Activated T-helper 17 cell treated with anti-CD3 and anti-CD28 coated beads, Interleukin-2, amount 50 U/mL, for 72 hours (primary cell): Measurements from ENCODE around the gene GPR108. TPM values are rescaled to one million over a fixed set of nuclear protein-coding genes. Genes with fewer than 3 reads are reported as not detected.

Experiments
- ATAC-seq: fragments of 150-1000 bp; cut with Tn5 transposase; replicated peaks from 2 replicates; pipeline ENCODE4 v1.10.0; 2021; ENCODE audit warnings: mild to moderate bottlenecking, moderate library complexity
- H3K27ac Mint-ChIP-seq: one replicate; pipeline ENCODE4 v1.8.0; 2022; ENCODE audit warnings: mixed read lengths
- H3K27me3 Mint-ChIP-seq: one replicate; pipeline ENCODE4 v1.8.0; 2022; ENCODE audit warnings: mixed read lengths
- H3K36me3 Mint-ChIP-seq: one replicate; pipeline ENCODE4 v1.8.0; 2022; ENCODE audit warnings: low read depth, mild to moderate bottlenecking, mixed read lengths
- H3K4me1 Mint-ChIP-seq: one replicate; pipeline ENCODE4 v1.8.0; 2022; ENCODE audit warnings: mixed read lengths
- H3K4me3 Mint-ChIP-seq: one replicate; pipeline ENCODE4 v1.8.0; 2022; ENCODE audit warnings: mild to moderate bottlenecking, mixed read lengths
- H3K9me3 Mint-ChIP-seq: one replicate; pipeline ENCODE4 v1.8.0; 2022; ENCODE audit warnings: mixed read lengths
- total RNA-seq, 2 donors: library from RNA; stranded (reverse); gene quantifications; one replicate each; pipeline ENCODE4 v1.2.3, GENCODE V29; 2022

Gene GPR108
- total RNA-seq, 2 donors from 2014 or later = 49.8 to 64.7 TPM

DNA sequence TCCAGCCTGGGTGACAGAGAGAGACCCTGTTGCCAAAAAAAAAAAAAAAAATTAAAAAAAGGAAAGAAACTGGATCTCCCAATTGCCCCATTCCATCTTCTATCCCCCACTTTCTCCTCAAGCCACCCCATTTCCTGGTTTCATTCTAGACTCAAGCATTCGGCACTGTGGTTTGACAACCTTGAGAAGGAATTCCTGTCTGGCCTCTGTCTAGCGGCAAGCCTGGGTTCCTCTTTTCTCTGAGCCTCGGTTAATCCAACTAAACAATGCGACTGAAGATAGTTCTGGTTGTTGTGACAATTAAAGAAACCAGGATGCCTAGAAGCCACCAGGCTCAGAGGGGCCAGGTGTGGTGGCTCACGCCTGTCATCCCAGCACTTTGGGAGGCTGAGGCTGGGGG is 13.6 kb downstream of the GPR108 start:
- ATAC-seq = no peak
- no peaks in the 10 kb centered on the region for H3K36me3 Mint-ChIP-seq
- H3K27me3 Mint-ChIP-seq = no peaks in the 10 kb centered on the region
- no peaks in the 10 kb centered on the region for H3K4me1 Mint-ChIP-seq
- no peaks in the 10 kb centered on the region for H3K9me3 Mint-ChIP-seq
- no peak overlapping the region for H3K4me3 Mint-ChIP-seq
- H3K27ac Mint-ChIP-seq = no peak overlapping the region

DNA sequence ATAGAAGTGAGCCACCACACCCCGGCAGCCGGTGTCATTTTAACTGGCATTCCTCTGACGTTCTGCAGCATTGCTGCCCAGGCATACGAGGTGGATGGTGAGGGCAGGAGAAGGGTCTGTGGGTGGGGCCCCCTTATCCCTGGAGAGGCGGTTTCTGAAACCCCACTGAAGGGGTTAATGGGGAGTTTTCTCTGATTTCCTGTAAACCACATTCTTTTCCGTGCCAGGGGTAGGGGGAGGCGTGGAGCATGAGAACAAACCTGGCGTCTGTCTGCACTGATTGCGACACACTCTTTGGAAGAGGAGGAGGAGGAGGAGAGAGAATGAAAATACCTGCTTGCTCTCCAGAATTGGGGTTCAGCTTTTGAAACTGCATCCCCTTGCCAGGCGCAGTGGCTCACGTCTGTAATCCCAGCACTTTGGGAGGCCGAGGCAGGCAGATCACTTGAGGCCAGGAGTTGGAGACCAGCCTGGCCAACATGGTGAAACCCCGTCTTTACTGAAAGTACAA is 14.2 kb downstream of the GPR108 start:
- no peak overlapping the region for H3K27ac Mint-ChIP-seq

DNA sequence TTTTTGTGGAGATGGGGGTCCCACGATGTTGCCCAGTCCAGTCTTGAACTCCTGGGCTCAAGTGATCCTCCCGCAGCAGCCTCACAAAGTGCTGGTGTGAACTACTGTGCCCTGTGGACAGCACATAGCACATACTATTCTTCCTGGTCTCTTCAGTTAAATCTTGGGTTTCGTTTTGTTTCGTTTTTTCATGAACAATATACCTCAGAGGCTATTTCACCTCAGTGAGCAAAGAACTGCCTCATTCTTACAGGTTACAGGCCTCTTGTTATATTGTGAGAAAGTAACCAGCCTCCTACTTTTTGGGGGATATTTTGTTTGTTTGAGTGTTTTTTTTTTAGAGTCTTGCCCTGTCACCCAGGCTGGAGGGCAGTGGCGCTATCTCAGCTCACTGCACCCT is 15.6 kb downstream of the GPR108 start:
- Mint-ChIP-seq H3K36me3 (no peaks in the 10 kb centered on the region), H3K27ac (no peak overlapping the region), H3K4me1 (peaks cover 8% of the 10 kb centered on the region)

More for the DNA sequence above, 14.2 kb downstream of the GPR108 start:
- Mint-ChIP-seq H3K4me1 (no peaks in the 10 kb centered on the region), H3K9me3 (no peaks in the 10 kb centered on the region), H3K4me3 (no peak overlapping the region), H3K36me3 (no peaks in the 10 kb centered on the region), H3K27me3 (no peaks in the 10 kb centered on the region)
- ATAC-seq = no peak

DNA sequence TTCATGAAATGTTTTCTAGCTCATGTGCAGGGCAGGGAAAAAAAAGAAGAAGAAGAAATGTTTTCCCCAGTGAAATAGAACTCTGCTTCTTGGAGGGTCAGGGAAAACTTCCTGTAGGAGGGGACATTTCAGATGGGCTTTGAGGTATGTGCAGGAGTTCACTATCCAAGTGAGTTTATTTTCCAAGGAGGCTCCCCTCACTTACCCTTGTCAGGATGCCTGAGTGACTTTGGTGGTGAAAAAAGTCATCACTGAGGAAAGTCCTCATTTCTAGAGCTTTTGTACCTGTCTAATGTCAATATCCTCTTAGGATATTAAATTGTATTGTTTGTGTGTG is 16.3 kb downstream of the GPR108 start:
- no peak overlapping the region for H3K4me3 Mint-ChIP-seq
- peaks cover 8% of the 10 kb centered on the region for H3K4me1 Mint-ChIP-seq
- no peak overlapping the region for H3K27ac Mint-ChIP-seq
- no peaks in the 10 kb centered on the region for H3K36me3 Mint-ChIP-seq
- peaks cover 3% of the 10 kb centered on the region for H3K9me3 Mint-ChIP-seq
- peaks cover 3% of the 10 kb centered on the region for H3K27me3 Mint-ChIP-seq
- no peak for ATAC-seq

More for the DNA sequence above, 15.6 kb downstream of the GPR108 start:
- H3K9me3 Mint-ChIP-seq = peaks cover 3% of the 10 kb centered on the region
- no peak for ATAC-seq
- peaks cover 3% of the 10 kb centered on the region for H3K27me3 Mint-ChIP-seq
- no peak overlapping the region for H3K4me3 Mint-ChIP-seq

DNA sequence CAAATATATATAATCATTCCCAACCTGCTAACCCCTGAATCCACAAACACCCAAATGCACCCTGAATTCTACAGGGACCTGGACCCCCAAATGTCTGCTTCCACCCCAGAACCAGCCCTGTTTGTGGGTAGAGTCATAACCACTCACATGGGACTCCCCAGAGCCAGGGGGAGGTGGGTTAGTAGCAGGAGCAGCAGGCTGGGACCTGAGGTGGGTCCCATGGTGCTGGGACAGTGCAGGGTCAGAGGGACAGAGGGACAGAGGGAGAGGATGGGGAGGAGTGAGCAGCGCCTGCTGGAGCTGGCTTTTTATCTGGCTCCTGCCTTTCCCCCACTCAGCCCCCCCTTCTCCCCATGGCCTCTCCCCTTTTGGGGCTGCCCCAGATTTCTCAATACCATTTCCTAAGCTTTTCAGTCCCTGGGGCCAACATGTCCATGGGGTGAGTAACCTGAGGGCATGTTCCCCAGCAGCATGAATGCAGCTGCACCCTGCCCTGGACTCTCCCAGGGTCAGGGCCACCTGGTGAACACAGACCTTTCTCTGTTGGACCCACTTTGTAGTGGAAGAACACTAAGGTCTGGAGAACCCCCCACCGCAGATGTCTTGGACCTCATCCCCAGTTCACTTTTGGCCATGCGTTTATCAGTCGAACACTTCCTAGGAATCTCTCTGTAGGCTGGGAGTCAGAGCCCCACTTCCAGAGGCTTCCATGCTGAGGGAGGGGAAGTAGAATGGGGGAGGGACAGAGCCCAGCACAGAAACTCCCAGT is 16.8 kb downstream of the GPR108 start, which contains the start of gene C3:
Gene C3, minus strand, starts transcription at position 282 of the 769 bp plus-strand sequence. Its CDS starts 61 bp downstream, at position 221.
- peaks cover 3% of the 10 kb centered on the region for H3K27me3 Mint-ChIP-seq
- H3K9me3 Mint-ChIP-seq = peaks cover 3% of the 10 kb centered on the region
- H3K4me1 Mint-ChIP-seq = peaks cover 8% of the 10 kb centered on the region
- no peak for ATAC-seq
- H3K4me3 Mint-ChIP-seq = no peak within 1 kb of the TSS
- no peaks in the 10 kb centered on the region for H3K36me3 Mint-ChIP-seq
- H3K27ac Mint-ChIP-seq = no peak within 1 kb of the TSS

DNA sequence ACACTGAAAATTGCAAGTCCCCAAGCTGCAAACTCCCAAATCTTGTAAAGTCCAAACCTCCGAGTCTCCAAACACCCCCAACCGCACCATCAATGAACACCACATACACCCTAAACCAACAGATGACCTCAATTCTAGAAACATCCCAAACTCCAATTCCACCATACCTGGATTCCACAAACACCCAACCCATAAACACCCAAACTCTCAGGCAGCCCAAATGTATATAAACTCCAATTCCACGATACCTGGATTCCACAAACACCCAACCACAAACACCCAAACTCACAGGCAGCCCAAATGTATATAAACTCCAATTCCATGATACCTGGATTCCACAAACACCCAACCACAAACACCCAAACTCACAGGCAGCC is 17.4 kb downstream of the GPR108 start:
- Mint-ChIP-seq H3K4me1 (peaks cover 8% of the 10 kb centered on the region), H3K27me3 (peaks cover 3% of the 10 kb centered on the region), H3K27ac (no peak overlapping the region), H3K4me3 (no peak overlapping the region), H3K36me3 (no peaks in the 10 kb centered on the region), H3K9me3 (peaks cover 3% of the 10 kb centered on the region)
- ATAC-seq = no peak

DNA sequence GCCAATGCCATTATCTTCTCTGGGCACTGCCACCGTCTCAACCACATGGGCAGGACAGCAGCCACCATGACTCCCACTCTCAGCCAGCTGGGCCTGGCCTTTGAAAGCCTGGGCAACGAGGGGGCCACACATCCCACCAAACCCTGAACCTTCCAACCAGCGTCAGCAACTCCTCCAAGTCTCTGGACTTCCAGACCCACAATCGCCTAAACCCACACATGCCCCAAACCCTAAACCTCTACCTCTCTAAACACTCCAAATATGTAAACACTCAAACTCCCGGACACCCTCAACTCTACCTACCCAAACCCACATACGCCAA is 17.9 kb downstream of the GPR108 start:
- Mint-ChIP-seq H3K4me1 (peaks cover 8% of the 10 kb centered on the region), H3K27me3 (peaks cover 3% of the 10 kb centered on the region), H3K36me3 (no peaks in the 10 kb centered on the region), H3K27ac (no peak overlapping the region), H3K4me3 (no peak overlapping the region), H3K9me3 (peaks cover 3% of the 10 kb centered on the region)
- ATAC-seq = no peak

DNA sequence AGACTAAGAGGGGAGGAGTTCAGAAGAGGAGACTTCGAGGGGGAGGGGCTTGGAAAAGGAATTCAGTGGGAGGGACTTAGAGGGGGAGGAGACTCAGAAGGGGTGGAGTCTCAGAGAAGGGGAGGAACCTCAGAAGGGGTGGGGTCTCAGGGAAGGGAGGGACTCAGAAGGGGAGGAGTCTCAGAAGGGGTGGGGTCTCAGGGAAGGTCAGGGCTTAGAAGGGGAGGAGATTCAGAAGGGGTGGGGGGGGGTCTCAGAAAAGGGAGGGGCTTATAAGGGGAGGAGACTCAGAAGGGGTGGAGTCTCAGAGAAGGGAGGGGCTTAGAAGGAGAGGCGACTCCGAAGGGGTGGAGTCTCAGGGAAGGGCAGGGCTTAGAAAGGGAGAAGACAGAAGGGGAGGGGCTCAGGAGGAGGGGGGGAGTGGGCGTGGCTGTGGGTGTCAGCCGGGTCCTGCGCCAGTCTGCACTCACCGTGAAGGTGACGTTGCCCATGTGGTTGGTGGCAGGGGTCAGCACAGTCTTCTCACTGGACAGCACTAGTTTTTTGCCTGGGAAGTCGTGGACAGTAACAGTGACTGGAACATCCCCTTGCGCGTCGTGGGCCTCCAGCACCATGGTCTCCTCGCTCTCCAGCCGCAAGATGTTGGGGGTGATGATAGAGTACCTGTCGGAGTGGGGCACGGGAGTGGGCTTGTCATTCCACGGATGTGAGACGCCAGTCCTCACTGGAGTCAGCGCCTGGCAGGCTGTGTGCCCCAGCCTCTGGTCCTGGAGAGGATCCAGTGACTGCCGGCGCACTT is 18.4 kb downstream of the GPR108 start:
- H3K4me3 Mint-ChIP-seq = no peak overlapping the region
- H3K9me3 Mint-ChIP-seq = peaks cover 3% of the 10 kb centered on the region
- H3K4me1 Mint-ChIP-seq = peaks cover 8% of the 10 kb centered on the region
- peaks cover 3% of the 10 kb centered on the region for H3K27me3 Mint-ChIP-seq
- no peaks in the 10 kb centered on the region for H3K36me3 Mint-ChIP-seq
- H3K27ac Mint-ChIP-seq = no peak overlapping the region
- peak; percentile 58 for ATAC-seq

DNA sequence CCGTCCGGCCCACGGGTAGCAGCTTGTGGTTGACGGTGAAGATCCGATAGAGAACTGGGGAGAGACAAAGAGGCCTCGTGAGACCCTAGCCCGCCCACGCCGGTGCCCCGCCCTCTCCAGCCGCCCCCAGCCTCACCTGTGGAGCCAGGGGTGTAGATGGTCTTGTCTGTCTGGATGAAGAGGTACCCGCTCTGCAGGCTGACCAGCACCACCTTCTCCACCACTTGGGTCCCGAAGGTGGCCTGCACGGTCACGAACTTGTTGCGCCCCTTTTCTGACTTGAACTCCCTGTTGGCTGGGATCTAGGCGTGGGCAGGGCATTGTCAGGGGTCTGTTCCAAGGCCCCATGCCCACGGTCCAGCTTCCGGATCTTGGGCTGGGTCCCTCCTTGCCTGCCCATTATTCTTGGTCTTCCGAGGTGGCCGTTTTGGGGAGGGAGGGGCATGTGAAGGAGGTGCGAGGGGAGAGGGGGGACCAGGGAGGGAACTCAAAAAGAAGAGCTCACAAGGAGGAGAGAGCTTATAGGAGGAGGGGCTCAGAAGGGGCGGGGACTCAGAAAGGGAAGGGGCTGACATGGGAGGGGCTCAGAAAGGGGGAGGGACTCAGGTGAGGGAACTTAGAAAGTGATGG is 19.2 kb downstream of the GPR108 start:
- Mint-ChIP-seq H3K36me3 (no peaks in the 10 kb centered on the region), H3K4me1 (peaks cover 8% of the 10 kb centered on the region), H3K9me3 (peaks cover 3% of the 10 kb centered on the region), H3K4me3 (no peak overlapping the region), H3K27ac (no peak overlapping the region), H3K27me3 (peaks cover 3% of the 10 kb centered on the region)
- ATAC-seq = no peak

DNA sequence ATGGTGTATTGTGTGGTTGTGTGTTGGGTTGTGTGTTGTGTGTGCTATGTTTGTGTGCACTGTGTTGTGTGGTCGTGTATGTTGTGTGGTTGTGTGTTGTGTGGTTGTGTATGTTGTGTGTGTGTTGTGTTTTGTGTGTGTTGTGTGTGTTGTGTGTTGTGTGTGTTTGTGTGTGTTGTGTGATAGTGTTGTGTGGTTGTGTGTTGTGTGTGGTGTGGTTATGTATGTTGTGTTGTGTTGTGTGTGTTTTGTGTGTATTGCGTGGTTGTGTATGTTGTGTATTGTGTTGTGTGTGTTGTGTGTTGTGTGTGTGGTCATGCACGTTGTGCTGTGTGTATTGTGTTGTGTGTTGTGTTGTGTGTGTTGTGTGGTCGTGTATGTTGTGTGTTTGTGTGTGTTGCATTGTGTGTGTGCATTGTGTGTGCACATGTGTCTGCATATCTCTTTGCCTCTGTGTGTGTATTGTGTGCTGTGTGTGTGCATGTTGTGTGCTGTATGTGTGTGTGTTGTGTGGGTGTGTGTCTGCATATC is 19.9 kb downstream of the GPR108 start:
- Mint-ChIP-seq H3K36me3 (no peaks in the 10 kb centered on the region), H3K27me3 (peaks cover 3% of the 10 kb centered on the region), H3K4me3 (no peak overlapping the region), H3K27ac (no peak overlapping the region), H3K4me1 (peaks cover 8% of the 10 kb centered on the region), H3K9me3 (peaks cover 3% of the 10 kb centered on the region)
- ATAC-seq = no peak

DNA sequence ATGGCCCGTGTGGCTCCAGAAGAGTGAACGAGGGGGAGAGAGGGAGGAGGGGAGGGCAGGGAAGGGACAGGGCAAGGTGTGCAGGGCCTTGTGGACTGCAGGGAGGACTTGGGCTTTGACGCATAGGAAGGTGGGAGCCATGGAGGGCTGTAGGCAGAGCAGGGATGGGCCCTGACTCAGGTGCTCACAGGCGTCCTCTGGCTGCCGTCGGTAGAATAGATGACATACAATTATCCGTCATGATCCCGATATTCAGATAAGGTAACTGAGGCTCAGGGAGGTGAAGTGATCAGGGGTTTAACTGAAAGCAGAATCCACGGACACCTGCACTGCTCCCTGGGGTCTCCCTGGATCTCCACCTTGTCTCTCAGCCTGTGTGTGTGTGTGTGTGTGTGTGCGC is 20.3 kb downstream of the GPR108 start:
- Mint-ChIP-seq H3K4me1 (peaks cover 8% of the 10 kb centered on the region), H3K27ac (no peak overlapping the region), H3K36me3 (no peaks in the 10 kb centered on the region), H3K9me3 (peaks cover 3% of the 10 kb centered on the region), H3K4me3 (no peak overlapping the region), H3K27me3 (peaks cover 3% of the 10 kb centered on the region)
- peak; percentile 29 for ATAC-seq

DNA sequence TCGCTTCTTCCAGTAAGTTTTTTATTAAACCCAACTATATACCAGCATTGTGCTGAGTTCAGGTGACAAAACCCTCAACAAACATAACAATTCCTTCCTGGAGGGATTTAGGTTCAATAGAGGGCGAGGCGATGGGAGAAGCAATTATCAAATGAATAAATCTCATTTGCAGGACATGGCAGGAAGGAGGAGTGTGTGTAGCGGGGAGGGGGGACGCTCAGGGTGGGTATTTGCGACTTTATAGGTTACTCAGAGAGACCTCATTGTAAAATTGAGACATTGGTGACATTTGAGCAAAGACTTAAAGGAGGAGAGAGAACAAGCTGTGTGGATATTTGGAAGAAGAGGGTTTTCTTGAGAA is 20.8 kb downstream of the GPR108 start:
- Mint-ChIP-seq H3K36me3 (no peaks in the 10 kb centered on the region), H3K27ac (no peak overlapping the region), H3K4me1 (peaks cover 8% of the 10 kb centered on the region), H3K4me3 (no peak overlapping the region), H3K27me3 (peaks cover 3% of the 10 kb centered on the region), H3K9me3 (peaks cover 3% of the 10 kb centered on the region)
- no peak for ATAC-seq

DNA sequence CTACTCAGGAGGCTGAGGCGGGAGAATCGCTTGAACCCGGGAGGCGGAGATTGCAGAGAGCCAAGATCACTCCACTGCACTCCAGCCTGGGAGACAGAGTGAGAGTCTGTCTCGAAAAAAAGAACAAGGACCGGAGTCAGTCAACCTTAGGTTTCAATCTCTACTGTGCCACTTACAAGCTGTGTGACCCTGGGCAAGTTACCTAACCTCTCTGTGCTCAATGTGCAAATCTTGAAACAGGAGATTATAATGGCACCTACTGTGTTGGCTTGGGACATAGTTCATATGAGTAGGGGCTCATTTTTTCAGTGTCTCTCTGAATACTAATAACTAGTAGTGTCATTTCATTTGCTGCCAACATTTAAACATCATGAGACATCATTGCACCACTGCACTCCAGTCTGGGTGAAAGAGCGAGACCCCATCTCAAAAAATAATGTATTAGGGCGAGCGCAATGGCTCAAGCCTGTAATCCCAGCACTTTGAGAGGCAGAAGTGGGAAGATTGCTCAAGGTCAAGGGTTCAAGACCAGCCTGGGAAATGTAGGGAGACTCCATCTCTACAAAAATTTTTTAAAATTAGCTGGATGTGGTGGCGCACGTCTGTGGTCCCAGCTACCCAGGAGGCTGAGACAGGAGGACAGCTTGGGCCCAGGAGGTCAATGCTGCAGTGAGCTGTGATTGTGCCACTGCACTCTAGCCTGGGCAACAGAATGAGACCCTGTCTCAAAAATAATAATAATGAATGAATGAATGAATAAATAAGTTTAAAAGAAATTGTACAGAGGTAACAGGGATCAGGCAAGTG is 22.4 kb downstream of the GPR108 start:
- H3K4me3 Mint-ChIP-seq = no peak overlapping the region

More for the DNA sequence above, 22.4 kb downstream of the GPR108 start:
- Mint-ChIP-seq H3K36me3 (no peaks in the 10 kb centered on the region), H3K27ac (no peak overlapping the region), H3K9me3 (peaks cover 3% of the 10 kb centered on the region), H3K27me3 (peaks cover 17% of the 10 kb centered on the region), H3K4me1 (peaks cover 15% of the 10 kb centered on the region)
- ATAC-seq = no peak
